Stimulated activated memory B cell treated with anti-CD40 and anti-IgM and Interleukin-4, amounts not matched to agents 10 μg/mL and 1 μg/mL and 100 μg/mL, for 72 hours (primary cell): ENCODE results near the gene OTUD3.
"Not testable (repeated sequence)": the region's sequence is repeated elsewhere in the genome, so short reads cannot be mapped to it uniquely, and the experiment has no call there.

ENCODE experiments used
- ATAC-seq: fragments of 150-1000 bp; cut with Tn5 transposase; 2 replicates; pipeline ENCODE4 v1.10.0; 2021
- H3K27ac Mint-ChIP-seq: one replicate; pipeline ENCODE4 v1.8.0; 2022; ENCODE audit warnings: mild to moderate bottlenecking, mixed read lengths
- H3K27me3 Mint-ChIP-seq: one replicate; pipeline ENCODE4 v1.8.0; 2022; ENCODE audit warnings: mixed read lengths
- H3K36me3 Mint-ChIP-seq: one replicate; pipeline ENCODE4 v1.8.0; 2022; ENCODE audit warnings: mixed read lengths
- H3K4me1 Mint-ChIP-seq: one replicate; pipeline ENCODE4 v1.8.0; 2022; ENCODE audit warnings: mixed read lengths
- H3K4me3 Mint-ChIP-seq: one replicate; pipeline ENCODE4 v1.8.0; 2022; ENCODE audit warnings: mild to moderate bottlenecking, moderate library complexity, mixed read lengths
- H3K9me3 Mint-ChIP-seq: one replicate; pipeline ENCODE4 v1.8.0; 2022; ENCODE audit warnings: mixed read lengths

The OTUD3 gene

GRCh38 chr1:19920132-19920710 lies 38.0 kb downstream of the OTUD3 start:
- Mint-ChIP-seq H3K27ac (no peak overlapping the region), H3K4me1 (peaks cover 9% of the 10 kb centered on the region), H3K27me3 (peaks cover 15% of the 10 kb centered on the region), H3K4me3 (no peak overlapping the region), H3K36me3 (no peaks in the 10 kb centered on the region), H3K9me3 (no peaks in the 10 kb centered on the region)
- ATAC-seq: no peak

GRCh38 chr1:19921310-19921709 lies 39.1 kb downstream of the OTUD3 start:
- H3K4me1 Mint-ChIP-seq: peaks cover 9% of the 10 kb centered on the region
- H3K27me3 Mint-ChIP-seq: peaks cover 15% of the 10 kb centered on the region
- no peaks in the 10 kb centered on the region for H3K36me3 Mint-ChIP-seq
- ATAC-seq: no peak
- H3K27ac Mint-ChIP-seq: no peak overlapping the region
- H3K9me3 Mint-ChIP-seq: peaks cover 2% of the 10 kb centered on the region
- no peak overlapping the region for H3K4me3 Mint-ChIP-seq

GRCh38 chr1:19922015-19922688 lies 40.0 kb downstream of the OTUD3 start:
- H3K27ac Mint-ChIP-seq: no peak overlapping the region

GRCh38 chr1:19923137-19923952 lies 41.1 kb downstream of the OTUD3 start, which contains the start of gene PLA2G2E:
PLA2G2E (minus strand) TSS chr1:19923617; CDS start chr1:19923559, 58 bp downstream.
- no peaks in the 10 kb centered on the region for H3K36me3 Mint-ChIP-seq
- peaks cover 3% of the 10 kb centered on the region for H3K9me3 Mint-ChIP-seq
- no peak within 1 kb of the TSS for H3K4me3 Mint-ChIP-seq
- no peak for ATAC-seq
- no peak within 1 kb of the TSS for H3K27ac Mint-ChIP-seq
- H3K4me1 Mint-ChIP-seq: peaks cover 2% of the 10 kb centered on the region
- H3K27me3 Mint-ChIP-seq: peaks cover 15% of the 10 kb centered on the region

More at GRCh38 chr1:19922015-19922688, 40.0 kb downstream of the OTUD3 start:
- ATAC-seq: no peak
- Mint-ChIP-seq H3K36me3 (no peaks in the 10 kb centered on the region), H3K4me3 (no peak overlapping the region), H3K4me1 (peaks cover 9% of the 10 kb centered on the region), H3K27me3 (peaks cover 15% of the 10 kb centered on the region), H3K9me3 (peaks cover 3% of the 10 kb centered on the region)

- no peak overlapping the region for H3K4me3 Mint-ChIP-seq
- no peak overlapping the region for H3K27ac Mint-ChIP-seq
- ATAC-seq: no peak
- peaks cover 15% of the 10 kb centered on the region for H3K27me3 Mint-ChIP-seq
- peaks cover 3% of the 10 kb centered on the region for H3K9me3 Mint-ChIP-seq
- no peaks in the 10 kb centered on the region for H3K4me1 Mint-ChIP-seq
- no peaks in the 10 kb centered on the region for H3K36me3 Mint-ChIP-seq
Measured at GRCh38 chr1:19923953-19924346, 41.8 kb downstream of the OTUD3 start.

GRCh38 chr1:19925342-19926070 lies 43.3 kb downstream of the OTUD3 start:
- no peaks in the 10 kb centered on the region for H3K4me1 Mint-ChIP-seq
- no peak overlapping the region for H3K4me3 Mint-ChIP-seq
- H3K27ac Mint-ChIP-seq: no peak overlapping the region
- ATAC-seq: no peak
- no peaks in the 10 kb centered on the region for H3K36me3 Mint-ChIP-seq
- peaks cover 15% of the 10 kb centered on the region for H3K27me3 Mint-ChIP-seq
- H3K9me3 Mint-ChIP-seq: peaks cover 5% of the 10 kb centered on the region

GRCh38 chr1:19926296-19927129 lies 44.3 kb downstream of the OTUD3 start:
- peaks cover 8% of the 10 kb centered on the region for H3K9me3 Mint-ChIP-seq
- no peaks in the 10 kb centered on the region for H3K36me3 Mint-ChIP-seq
- H3K4me3 Mint-ChIP-seq: no peak overlapping the region
- no peak overlapping the region for H3K27ac Mint-ChIP-seq
- no peaks in the 10 kb centered on the region for H3K4me1 Mint-ChIP-seq
- peaks cover 15% of the 10 kb centered on the region for H3K27me3 Mint-ChIP-seq
- ATAC-seq: no peak

- not testable (repeated sequence) for H3K36me3 Mint-ChIP-seq, H3K4me1 Mint-ChIP-seq, ATAC-seq, H3K4me3 Mint-ChIP-seq, H3K27ac Mint-ChIP-seq
- Mint-ChIP-seq H3K27me3 (peaks cover 15% of the 10 kb centered on the region), H3K9me3 (peaks cover 12% of the 10 kb centered on the region)
Measured at GRCh38 chr1:19927130-19927421, 44.9 kb downstream of the OTUD3 start.

- Mint-ChIP-seq H3K9me3 (peaks cover 17% of the 10 kb centered on the region), H3K4me1 (peaks cover 8% of the 10 kb centered on the region), H3K36me3 (peaks cover 7% of the 10 kb centered on the region), H3K27ac (no peak overlapping the region), H3K4me3 (no peak overlapping the region), H3K27me3 (no peaks in the 10 kb centered on the region)
- ATAC-seq: no peak
Measured at GRCh38 chr1:19932866-19933265, 50.7 kb downstream of the OTUD3 start.

GRCh38 chr1:19934336-19934735 lies 52.1 kb downstream of the OTUD3 start:
- ATAC-seq: no peak
- Mint-ChIP-seq H3K4me1 (peaks cover 8% of the 10 kb centered on the region), H3K9me3 (peaks cover 20% of the 10 kb centered on the region), H3K27ac (no peak overlapping the region), H3K27me3 (no peaks in the 10 kb centered on the region), H3K36me3 (peaks cover 7% of the 10 kb centered on the region), H3K4me3 (no peak overlapping the region)

GRCh38 chr1:19936061-19936750 lies 54.0 kb downstream of the OTUD3 start:
- Mint-ChIP-seq H3K27me3 (no peaks in the 10 kb centered on the region), H3K27ac (no peak overlapping the region), H3K36me3 (peaks cover 7% of the 10 kb centered on the region), H3K4me1 (peaks cover 8% of the 10 kb centered on the region), H3K9me3 (peaks cover 18% of the 10 kb centered on the region), H3K4me3 (no peak overlapping the region)
- peak; percentile 66 for ATAC-seq

- H3K27me3 Mint-ChIP-seq: no peaks in the 10 kb centered on the region
- peaks cover 8% of the 10 kb centered on the region for H3K4me1 Mint-ChIP-seq
- no peak for ATAC-seq
- H3K9me3 Mint-ChIP-seq: peaks cover 3% of the 10 kb centered on the region
- no peak overlapping the region for H3K27ac Mint-ChIP-seq
- no peak overlapping the region for H3K4me3 Mint-ChIP-seq
- H3K36me3 Mint-ChIP-seq: no peaks in the 10 kb centered on the region
Measured at GRCh38 chr1:19938472-19938871, 56.3 kb downstream of the OTUD3 start.

- ATAC-seq: no peak
- H3K27me3 Mint-ChIP-seq: peaks cover 16% of the 10 kb centered on the region
- peaks cover 3% of the 10 kb centered on the region for H3K9me3 Mint-ChIP-seq
- H3K36me3 Mint-ChIP-seq: no peaks in the 10 kb centered on the region
- no peak overlapping the region for H3K4me3 Mint-ChIP-seq
- H3K27ac Mint-ChIP-seq: no peak overlapping the region
- peaks cover 8% of the 10 kb centered on the region for H3K4me1 Mint-ChIP-seq
Measured at GRCh38 chr1:19940486-19941205, 58.5 kb downstream of the OTUD3 start.

- Mint-ChIP-seq H3K27me3 (peaks cover 16% of the 10 kb centered on the region), H3K4me3 (no peak overlapping the region), H3K27ac (no peak overlapping the region), H3K4me1 (peaks cover 4% of the 10 kb centered on the region), H3K36me3 (no peaks in the 10 kb centered on the region), H3K9me3 (peaks cover 3% of the 10 kb centered on the region)
- ATAC-seq: no peak
Measured at GRCh38 chr1:19941206-19941568, 59.0 kb downstream of the OTUD3 start.
